GM19043 (cell line): ENCODE results near the gene C4orf54.

ENCODE experiments used
- ATAC-seq: cut with Tn5 transposase; IDR thresholded peaks from one replicate; pipeline ENCODE4 v1.9.1; 2021; ENCODE audit warnings: low read depth; ENCODE audit not compliant: unreplicated experiment

Gene C4orf54

GRCh38 chr4:99652596-99653436 is 4.8 kb downstream of the C4orf54 start:
- no peak for ATAC-seq

- no peak for ATAC-seq
These were observed 5.7 kb downstream of the C4orf54 start for GRCh38 chr4:99651811-99652485.

GRCh38 chr4:99651016-99651769 is 6.4 kb downstream of the C4orf54 start:
- no peak for ATAC-seq

- no peak for ATAC-seq
These were observed 7.8 kb downstream of the C4orf54 start for GRCh38 chr4:99649778-99650177.

- no peak for ATAC-seq
These were observed 8.4 kb downstream of the C4orf54 start for GRCh38 chr4:99649208-99649607.

- no peak for ATAC-seq
These were observed 9.3 kb downstream of the C4orf54 start for GRCh38 chr4:99648321-99648720.

GRCh38 chr4:99647071-99647470 is 10.6 kb downstream of the C4orf54 start:
- no peak for ATAC-seq

- no peak for ATAC-seq
These were observed 12.0 kb downstream of the C4orf54 start for GRCh38 chr4:99645638-99646037.

GRCh38 chr4:99645036-99645435 is 12.6 kb downstream of the C4orf54 start:
- ATAC-seq: no peak

- ATAC-seq: no peak
These were observed 13.2 kb downstream of the C4orf54 start for GRCh38 chr4:99644453-99644852.

GRCh38 chr4:99642725-99643489 is 14.7 kb downstream of the C4orf54 start:
- ATAC-seq: no peak

- ATAC-seq: no peak
These were observed 17.0 kb downstream of the C4orf54 start for GRCh38 chr4:99640676-99641075.

GRCh38 chr4:99637174-99637573 is 20.5 kb downstream of the C4orf54 start:
- no peak for ATAC-seq

- ATAC-seq: no peak
These were observed 21.2 kb downstream of the C4orf54 start for GRCh38 chr4:99636422-99636821.

- no peak for ATAC-seq
These were observed 22.0 kb downstream of the C4orf54 start for GRCh38 chr4:99635601-99636000.

- no peak for ATAC-seq
These were observed 22.8 kb downstream of the C4orf54 start for GRCh38 chr4:99634742-99635360.

GRCh38 chr4:99633772-99634171 is 23.9 kb downstream of the C4orf54 start:
- ATAC-seq: no peak

- no peak for ATAC-seq
These were observed 26.7 kb downstream of the C4orf54 start for GRCh38 chr4:99630857-99631360.

GRCh38 chr4:99629962-99630554 is 27.6 kb downstream of the C4orf54 start:
- ATAC-seq: no peak

- no peak for ATAC-seq
These were observed 29.6 kb downstream of the C4orf54 start for GRCh38 chr4:99628040-99628439.
